ENCODE results near the gene CSRP3. TPM values are rescaled to one million over a fixed set of nuclear protein-coding genes. Genes with fewer than 3 reads are reported as not detected.

Gene CSRP3
- total RNA-seq, 4 donors from 2014 or later: not detected

DNA sequence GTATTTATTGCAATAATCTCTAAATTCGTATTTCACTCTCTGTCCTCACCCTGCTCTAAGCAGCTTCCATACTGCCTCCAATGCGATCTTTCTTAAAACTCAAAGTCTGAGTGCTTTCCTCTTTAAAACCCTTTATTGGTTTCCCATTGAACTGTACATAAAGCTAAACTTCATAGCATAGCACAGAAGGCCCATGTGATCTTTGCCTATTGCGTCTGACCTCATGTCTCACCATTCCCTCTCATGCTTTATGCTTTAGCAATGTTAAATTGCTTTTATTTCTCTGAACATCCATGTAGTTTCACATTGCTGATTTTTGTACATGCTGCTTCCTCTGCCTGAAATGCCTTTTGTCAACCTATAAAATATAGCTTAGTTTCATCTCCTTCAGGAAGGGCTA lies 56.5 kb downstream of the CSRP3 start:
- TF ChIP-seq, protein P1, sequence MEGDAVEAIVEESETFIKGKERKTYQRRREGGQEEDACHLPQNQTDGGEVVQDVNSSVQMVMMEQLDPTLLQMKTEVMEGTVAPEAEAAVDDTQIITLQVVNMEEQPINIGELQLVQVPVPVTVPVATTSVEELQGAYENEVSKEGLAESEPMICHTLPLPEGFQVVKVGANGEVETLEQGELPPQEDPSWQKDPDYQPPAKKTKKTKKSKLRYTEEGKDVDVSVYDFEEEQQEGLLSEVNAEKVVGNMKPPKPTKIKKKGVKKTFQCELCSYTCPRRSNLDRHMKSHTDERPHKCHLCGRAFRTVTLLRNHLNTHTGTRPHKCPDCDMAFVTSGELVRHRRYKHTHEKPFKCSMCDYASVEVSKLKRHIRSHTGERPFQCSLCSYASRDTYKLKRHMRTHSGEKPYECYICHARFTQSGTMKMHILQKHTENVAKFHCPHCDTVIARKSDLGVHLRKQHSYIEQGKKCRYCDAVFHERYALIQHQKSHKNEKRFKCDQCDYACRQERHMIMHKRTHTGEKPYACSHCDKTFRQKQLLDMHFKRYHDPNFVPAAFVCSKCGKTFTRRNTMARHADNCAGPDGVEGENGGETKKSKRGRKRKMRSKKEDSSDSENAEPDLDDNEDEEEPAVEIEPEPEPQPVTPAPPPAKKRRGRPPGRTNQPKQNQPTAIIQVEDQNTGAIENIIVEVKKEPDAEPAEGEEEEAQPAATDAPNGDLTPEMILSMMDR (IDR thresholded peaks at IDR 0.05; ENCODE audit: low read depth): no peak

DNA sequence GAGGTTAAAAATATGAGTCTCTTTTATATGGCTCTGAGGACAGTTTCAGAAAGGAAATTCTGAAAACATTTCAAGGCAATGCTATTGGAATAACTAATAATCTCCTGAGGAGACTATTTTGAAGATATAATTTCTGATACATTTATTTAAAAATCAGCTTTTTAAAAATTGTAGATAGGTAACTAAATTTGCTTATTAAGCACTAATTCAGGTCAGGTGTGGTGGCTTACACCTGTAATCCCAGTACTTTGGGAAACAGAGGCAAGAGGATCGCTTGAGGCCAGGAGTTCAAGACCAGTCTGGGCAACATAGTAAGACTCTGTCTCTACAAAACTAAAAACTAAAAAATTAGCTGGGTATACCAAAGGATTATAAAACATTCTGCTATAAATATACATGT lies 67.8 kb downstream of the CSRP3 start:
- TF ChIP-seq, protein P1 (IDR thresholded peaks at IDR 0.05; ENCODE audit: low read depth): no peak

Other genes starting within 250 kb of the CSRP3 start
- under 1 TPM in 2 of 4 donors, not detected in 2; 0.17 to 0.66 TPM for gene MRGPRX2, start 141.3 kb downstream of the CSRP3 start, total RNA-seq
- gene ZDHHC13, start 84.8 kb downstream of the CSRP3 start, total RNA-seq: 10 to 100 TPM in 2 of 4 donors, 1 to 10 TPM in 2; 3.2 to 10.2 (median 9.5) TPM
- under 1 TPM in 1 of 4 donors, not detected in 3; 0.34 TPM for gene E2F8, start 39.0 kb upstream of the CSRP3 start, total RNA-seq

Data from subcutaneous adipose tissue (tissue), 4 donors.